ENCODE measurements around the gene ADGRG6.

Gene ADGRG6

GRCh38 chr6:142378138-142378875 lies 76.5 kb downstream of the ADGRG6 start:
- DNase-seq = peak; percentile 57

GRCh38 chr6:142380626-142381025 lies 78.8 kb downstream of the ADGRG6 start:
- no peak for DNase-seq

- no peak for DNase-seq
Measured at GRCh38 chr6:142381181-142381580, 79.4 kb downstream of the ADGRG6 start.

- DNase-seq = no peak
Measured at GRCh38 chr6:142381845-142382378, 80.1 kb downstream of the ADGRG6 start.

GRCh38 chr6:142384519-142385254 lies 82.9 kb downstream of the ADGRG6 start:
- DNase-seq = peak; percentile 26

- peak; percentile 41 for DNase-seq
Measured at GRCh38 chr6:142385352-142385751, 83.5 kb downstream of the ADGRG6 start.

- DNase-seq = no peak
Measured at GRCh38 chr6:142386657-142387056, 84.8 kb downstream of the ADGRG6 start.

- peak; percentile 65 for DNase-seq
Measured at GRCh38 chr6:142387997-142388815, 86.4 kb downstream of the ADGRG6 start.

- DNase-seq = no peak
Measured at GRCh38 chr6:142395266-142395665, 93.5 kb downstream of the ADGRG6 start.

- no peak for DNase-seq
Measured at GRCh38 chr6:142395768-142396231, 94.0 kb downstream of the ADGRG6 start.

GRCh38 chr6:142398353-142398752 lies 96.5 kb downstream of the ADGRG6 start:
- DNase-seq = no peak

GRCh38 chr6:142399739-142400138 lies 97.9 kb downstream of the ADGRG6 start:
- DNase-seq = no peak

GRCh38 chr6:142400495-142400894 lies 98.7 kb downstream of the ADGRG6 start:
- peak; percentile 68 for DNase-seq

- no peak for DNase-seq
Measured at GRCh38 chr6:142401838-142402237, 100.0 kb downstream of the ADGRG6 start.

- DNase-seq = no peak
Measured at GRCh38 chr6:142404751-142405150, 102.9 kb downstream of the ADGRG6 start.

- DNase-seq = no peak
Measured at GRCh38 chr6:142406131-142406530, 104.3 kb downstream of the ADGRG6 start.

- DNase-seq = no peak
Measured at GRCh38 chr6:142407685-142408273, 106.0 kb downstream of the ADGRG6 start.

- peak; percentile 5 for DNase-seq
Measured at GRCh38 chr6:142408409-142408808, 106.6 kb downstream of the ADGRG6 start.

- no peak for DNase-seq
Measured at GRCh38 chr6:142409794-142410193, 108.0 kb downstream of the ADGRG6 start.

- DNase-seq = no peak
Measured at GRCh38 chr6:142411145-142411544, 109.3 kb downstream of the ADGRG6 start.

GRCh38 chr6:142412241-142412640 lies 110.4 kb downstream of the ADGRG6 start:
- no peak for DNase-seq

GRCh38 chr6:142412658-142413057 lies 110.9 kb downstream of the ADGRG6 start:
- DNase-seq = no peak

GRCh38 chr6:142413111-142413510 lies 111.3 kb downstream of the ADGRG6 start:
- DNase-seq = no peak

Measured in DMS53 (cell line).